Measurements from ENCODE around the gene IWS1. TPM values are rescaled to one million over a fixed set of nuclear protein-coding genes. Genes with fewer than 3 reads are reported as not detected.

The IWS1 gene
- total and polyA plus RNA-seq, 12 donors, result 37.4 to 64.8 (median 46.4) TPM

DNA sequence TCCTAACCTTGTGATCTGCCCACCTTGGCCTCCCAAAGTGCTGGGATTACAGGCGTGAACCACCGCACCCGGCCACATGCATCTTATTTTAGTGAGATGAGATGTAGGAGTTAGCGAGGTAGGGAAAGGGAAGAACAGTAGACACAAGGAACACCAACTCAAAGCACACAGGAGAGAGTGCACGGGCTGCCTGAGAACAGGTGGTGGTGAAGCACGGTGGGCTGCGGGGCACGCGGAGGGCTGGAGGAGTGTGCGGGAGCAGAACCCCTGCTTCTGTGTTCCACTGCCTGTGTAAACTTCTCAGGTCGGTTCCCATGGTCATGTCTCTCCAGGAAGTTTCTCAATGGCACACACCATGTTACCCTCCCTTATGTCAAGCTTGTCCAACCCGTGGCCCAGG, 69.3 kb downstream of the IWS1 start:
- intact Hi-C loops (cut with DNase I), result no loop called here
- Histone ChIP-seq H3K27ac (no peak overlapping the region), H3K4me3 (no peak overlapping the region), H3K4me1 (no peaks in the 10 kb centered on the region), H3K27me3 (no peaks in the 10 kb centered on the region), H3K36me3 (peaks cover 0 to 13% (median 0%) of the 10 kb centered on the region in 9 donors), H3K9me3 (no peaks in the 10 kb centered on the region)
- DNase-seq (no peak), ATAC-seq (no peak)
- 97 to 98% methylated on average over 12 of the region's 12 CpGs for WGBS, 2 donors
- TF ChIP-seq, protein P1, sequence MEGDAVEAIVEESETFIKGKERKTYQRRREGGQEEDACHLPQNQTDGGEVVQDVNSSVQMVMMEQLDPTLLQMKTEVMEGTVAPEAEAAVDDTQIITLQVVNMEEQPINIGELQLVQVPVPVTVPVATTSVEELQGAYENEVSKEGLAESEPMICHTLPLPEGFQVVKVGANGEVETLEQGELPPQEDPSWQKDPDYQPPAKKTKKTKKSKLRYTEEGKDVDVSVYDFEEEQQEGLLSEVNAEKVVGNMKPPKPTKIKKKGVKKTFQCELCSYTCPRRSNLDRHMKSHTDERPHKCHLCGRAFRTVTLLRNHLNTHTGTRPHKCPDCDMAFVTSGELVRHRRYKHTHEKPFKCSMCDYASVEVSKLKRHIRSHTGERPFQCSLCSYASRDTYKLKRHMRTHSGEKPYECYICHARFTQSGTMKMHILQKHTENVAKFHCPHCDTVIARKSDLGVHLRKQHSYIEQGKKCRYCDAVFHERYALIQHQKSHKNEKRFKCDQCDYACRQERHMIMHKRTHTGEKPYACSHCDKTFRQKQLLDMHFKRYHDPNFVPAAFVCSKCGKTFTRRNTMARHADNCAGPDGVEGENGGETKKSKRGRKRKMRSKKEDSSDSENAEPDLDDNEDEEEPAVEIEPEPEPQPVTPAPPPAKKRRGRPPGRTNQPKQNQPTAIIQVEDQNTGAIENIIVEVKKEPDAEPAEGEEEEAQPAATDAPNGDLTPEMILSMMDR (IDR thresholded peaks at IDR 0.05), result no peak

- Histone ChIP-seq H3K4me3 (no peak overlapping the region), H3K27me3 (no peaks in the 10 kb centered on the region), H3K4me1 (no peaks in the 10 kb centered on the region), H3K9me3 (no peaks in the 10 kb centered on the region), H3K36me3 (peaks cover 0 to 7% (median 0%) of the 10 kb centered on the region in 9 donors), H3K27ac (no peak overlapping the region)
- DNase-seq, result no peak
- no peak for ATAC-seq
- WGBS, 2 donors, result 87 to 88% methylated on average over 13 of the region's 13 CpGs
- intact Hi-C loops (cut with DNase I), result no loop called here
- TF ChIP-seq, protein P1 (IDR thresholded peaks at IDR 0.05), result no peak
These were observed 70.5 kb downstream of the IWS1 start for GRCh38 chr2:127455566-127456493.

- 90 to 93% methylated on average over 19 of the region's 19 CpGs for WGBS, 2 donors
- H3K36me3 ChIP-seq, result peaks cover 0 to 10% (median 0%) of the 10 kb centered on the region in 9 donors
- H3K4me3 ChIP-seq, result no peak overlapping the region
- H3K27ac ChIP-seq, result no peak overlapping the region
- H3K9me3 ChIP-seq, result no peaks in the 10 kb centered on the region
- TF ChIP-seq, protein P1 (IDR thresholded peaks at IDR 0.05), result no peak
- intact Hi-C loops (cut with DNase I), result no loop called here
- ATAC-seq, result no peak
- DNase-seq, result no peak
- no peaks in the 10 kb centered on the region for H3K4me1 ChIP-seq
- H3K27me3 ChIP-seq, result no peaks in the 10 kb centered on the region
These were observed 71.4 kb downstream of the IWS1 start for GRCh38 chr2:127454595-127455565.

Data from heart right ventricle (tissue), 16 donors.